ENCODE results near the gene GRK5.

DNA sequence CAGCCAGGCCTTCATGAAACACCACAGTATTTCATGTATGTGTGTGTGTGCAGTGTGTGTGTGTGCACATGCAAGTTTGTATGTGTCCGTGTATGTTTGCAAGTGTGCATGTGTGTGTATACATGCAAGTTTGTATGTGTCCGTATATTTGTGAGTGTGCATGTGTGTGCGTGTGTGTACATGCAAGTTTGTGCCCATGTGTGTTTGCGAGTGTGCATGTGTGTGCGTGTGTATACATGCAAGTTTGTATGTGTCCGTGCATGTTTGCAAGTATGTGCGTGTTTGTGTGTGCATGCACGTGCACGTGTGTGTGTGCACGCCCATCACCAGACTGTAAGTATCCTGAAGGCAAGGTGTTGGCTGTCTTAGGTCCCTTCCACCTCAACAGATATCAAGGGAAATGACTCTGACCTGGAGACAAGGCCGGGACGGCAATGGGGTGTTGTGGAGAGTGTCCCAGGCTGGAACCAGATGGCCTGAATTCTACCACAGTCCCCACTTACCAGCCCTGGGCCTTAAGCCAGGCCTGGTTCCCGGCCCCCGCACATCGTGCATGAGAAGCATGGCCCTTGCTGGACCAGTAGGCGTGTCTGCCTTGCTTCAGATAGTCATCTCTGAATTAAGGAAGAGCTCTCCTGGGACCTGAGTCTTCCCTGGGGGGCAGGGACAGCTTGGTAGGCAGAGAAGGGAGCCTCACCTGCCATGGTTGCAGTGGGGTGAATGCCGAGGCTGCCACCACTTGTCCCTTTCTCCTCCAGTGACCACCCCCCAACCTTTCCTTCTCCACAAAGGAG is 140.0 kb downstream of the GRK5 start:
- no peak for TF ChIP-seq CTCF (IDR thresholded peaks at IDR 0.05; ENCODE audit: borderline replicate concordance, extremely low read depth, low read length, poor library complexity, severe bottlenecking)
- no peak for TF ChIP-seq EZH2 (IDR thresholded peaks at IDR 0.05; ENCODE audit: borderline replicate concordance, low read depth, low read length, severe bottlenecking)
